GM19468 (cell line): ENCODE results near the gene GLCCI1.
"Not testable (repeated sequence)": the region's sequence is repeated elsewhere in the genome, so short reads cannot be mapped to it uniquely, and the experiment has no call there.

Experiments used
- ATAC-seq: cut with Tn5 transposase; IDR thresholded peaks from one replicate; pipeline ENCODE4 v1.9.1; 2021; ENCODE audit warnings: mild to moderate bottlenecking, moderate library complexity, moderate number of reproducible peaks; ENCODE audit not compliant: unreplicated experiment; ENCODE audit errors: extremely low read depth

GLCCI1 gene

DNA sequence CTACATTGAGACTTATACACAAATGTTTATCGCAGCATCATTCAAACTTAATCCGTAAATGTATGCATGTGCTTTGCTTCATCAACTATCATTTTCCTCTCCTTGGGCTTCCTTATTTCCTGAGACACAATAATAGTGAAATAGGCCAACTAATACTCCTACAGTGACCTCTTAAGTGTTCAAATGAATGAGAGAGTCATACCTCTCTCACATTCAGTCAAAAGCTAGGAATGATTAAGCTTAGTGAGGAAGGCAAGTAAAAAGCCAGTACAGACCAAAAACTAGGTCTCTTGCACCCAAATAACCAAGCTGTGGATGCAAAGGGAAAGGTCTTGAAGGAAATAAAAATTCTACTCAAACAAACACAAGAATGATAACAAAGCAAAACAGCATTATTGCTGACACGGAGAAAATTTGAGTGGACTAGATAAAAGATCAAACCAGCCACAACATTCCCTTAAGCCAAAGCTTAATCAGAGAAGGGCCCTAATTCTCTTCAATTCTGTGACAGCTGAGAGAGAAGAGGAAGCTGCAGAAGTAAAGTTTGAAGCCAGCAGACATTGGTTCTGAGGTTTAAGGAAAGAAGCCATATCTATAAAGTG lies 72.3 kb downstream of the GLCCI1 start:
- no peak for ATAC-seq

DNA sequence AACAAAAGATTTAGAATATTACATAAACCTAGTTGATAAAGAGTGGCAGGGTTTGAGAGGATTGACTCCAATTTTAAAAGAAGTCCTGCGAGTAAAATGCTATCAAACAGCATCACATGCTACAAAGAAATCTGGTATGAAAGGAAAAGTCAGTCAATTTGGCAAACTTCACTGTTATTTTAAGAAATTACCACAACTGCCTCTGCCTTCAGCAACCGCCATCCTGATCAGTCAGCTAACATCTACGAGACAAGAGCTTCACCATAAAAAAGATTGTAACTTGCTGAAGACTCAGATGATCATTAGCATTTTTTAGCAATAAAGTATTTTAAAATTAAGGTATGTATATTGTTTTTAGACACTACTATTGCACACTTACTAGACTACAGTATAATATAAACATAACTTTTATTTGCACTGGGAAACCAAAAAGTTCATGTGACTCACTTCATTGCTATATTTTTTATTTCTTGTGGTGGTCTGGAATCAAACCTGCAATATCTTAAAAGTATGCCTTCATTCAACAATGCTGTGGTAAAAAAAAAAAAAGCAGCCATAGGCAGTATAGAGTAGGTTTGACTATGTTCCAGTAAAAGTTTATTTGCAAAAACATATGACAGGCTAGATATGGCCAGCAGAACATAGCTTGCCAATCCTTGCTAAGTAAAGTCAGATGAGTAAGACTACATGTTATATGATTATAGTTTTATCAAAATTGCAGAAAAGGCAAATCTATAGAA lies 74.4 kb downstream of the GLCCI1 start:
- ATAC-seq = no peak

- ATAC-seq = no peak
Observed at GRCh38 chr7:8044761-8045430, 76.3 kb downstream of the GLCCI1 start.

DNA sequence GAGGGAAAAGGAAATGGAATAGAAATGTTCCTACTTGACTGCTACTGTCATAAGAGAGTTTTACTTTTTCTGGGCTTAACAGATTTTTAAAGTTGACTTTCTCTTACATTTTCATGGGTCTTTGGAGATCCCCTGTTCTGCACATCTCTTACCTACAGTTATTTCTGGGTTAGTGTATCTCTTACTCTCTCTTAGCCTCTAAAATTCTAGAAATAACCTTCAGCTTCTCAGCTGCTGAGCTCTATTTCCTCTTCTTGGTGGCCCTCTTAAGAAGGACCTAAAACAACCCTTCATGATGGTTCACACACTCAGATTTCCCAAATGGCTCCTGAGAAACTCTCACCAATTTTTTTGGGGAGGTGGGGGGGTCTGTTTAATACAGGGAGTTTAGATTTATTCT lies 79.5 kb downstream of the GLCCI1 start:
- not testable (repeated sequence) for ATAC-seq

DNA sequence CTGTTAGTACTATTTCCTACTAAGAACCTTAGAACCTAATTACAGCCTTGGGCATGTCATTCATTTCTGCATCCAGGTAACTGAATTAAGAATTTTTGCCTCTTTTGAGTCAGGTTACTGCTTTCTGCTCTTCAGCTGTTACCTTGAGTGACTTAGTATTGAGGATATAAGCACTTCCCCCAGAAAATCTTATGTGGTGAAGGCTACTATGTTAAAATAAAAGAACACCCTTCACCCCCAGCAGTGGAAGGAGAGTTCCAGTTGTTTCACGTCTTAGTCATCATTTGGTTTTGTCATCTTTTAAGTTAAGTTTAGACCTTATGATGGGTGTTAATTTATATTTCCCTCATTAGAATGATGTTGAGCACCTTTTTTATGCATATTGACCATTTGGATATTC lies 82.8 kb downstream of the GLCCI1 start:
- no peak for ATAC-seq

DNA sequence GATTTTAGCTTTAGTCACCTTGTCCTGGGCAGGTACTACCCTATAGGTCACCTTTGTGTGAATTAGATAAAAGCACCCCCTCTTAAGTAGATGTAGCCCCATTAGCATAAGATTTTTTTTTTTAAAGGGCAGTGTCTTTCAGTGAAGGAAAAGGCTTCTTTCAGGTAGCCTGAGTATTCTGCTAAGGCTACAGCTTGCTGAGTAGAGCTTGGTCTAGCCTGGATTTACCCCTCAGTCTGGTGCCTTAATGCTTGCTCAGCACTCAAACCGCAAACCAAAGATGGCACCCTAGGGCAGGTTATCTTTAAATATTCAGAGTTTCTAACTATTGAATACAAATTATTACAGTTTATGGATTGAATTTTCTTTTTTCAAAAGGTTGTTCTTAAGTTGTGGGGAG lies 83.4 kb downstream of the GLCCI1 start:
- ATAC-seq = no peak

GRCh38 chr7:8052824-8053223 lies 84.2 kb downstream of the GLCCI1 start:
- ATAC-seq = no peak

DNA sequence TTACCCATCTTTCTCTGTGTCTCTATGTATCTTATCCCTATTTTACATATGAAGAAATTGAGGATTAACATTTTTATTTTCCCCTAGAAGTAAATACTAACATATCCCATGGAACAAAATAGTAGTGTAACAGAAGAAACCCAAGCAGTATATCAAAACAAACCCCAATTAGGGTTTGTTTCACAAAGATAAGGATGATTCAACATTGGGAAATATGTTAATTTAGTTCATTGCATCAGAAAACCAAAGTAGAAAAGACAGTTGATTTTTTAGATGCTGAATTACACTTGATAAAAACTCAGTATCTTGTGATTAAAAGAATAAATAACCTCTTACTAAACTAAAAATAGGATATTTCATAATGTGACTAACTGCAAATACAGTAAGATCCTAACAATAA lies 87.8 kb downstream of the GLCCI1 start:
- ATAC-seq = no peak

DNA sequence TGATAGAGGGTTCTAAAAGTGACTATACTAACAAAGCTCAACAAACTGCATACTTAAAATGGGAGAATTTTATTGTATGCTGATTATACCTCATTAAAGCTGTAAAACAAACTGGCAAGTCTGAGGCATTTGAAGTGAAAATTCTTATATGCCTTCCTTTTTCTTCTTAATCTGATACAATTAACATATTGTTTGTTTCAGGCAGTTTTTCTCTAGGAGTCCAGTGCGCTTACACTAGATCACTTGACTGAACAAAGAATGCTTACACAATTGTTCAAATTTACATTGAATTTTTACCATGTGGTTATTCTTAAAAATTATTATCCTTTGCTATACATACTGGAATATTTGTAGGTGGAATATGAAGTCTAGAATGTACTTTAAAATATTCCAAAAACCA lies 89.0 kb downstream of the GLCCI1 start:
- ATAC-seq = no peak

DNA sequence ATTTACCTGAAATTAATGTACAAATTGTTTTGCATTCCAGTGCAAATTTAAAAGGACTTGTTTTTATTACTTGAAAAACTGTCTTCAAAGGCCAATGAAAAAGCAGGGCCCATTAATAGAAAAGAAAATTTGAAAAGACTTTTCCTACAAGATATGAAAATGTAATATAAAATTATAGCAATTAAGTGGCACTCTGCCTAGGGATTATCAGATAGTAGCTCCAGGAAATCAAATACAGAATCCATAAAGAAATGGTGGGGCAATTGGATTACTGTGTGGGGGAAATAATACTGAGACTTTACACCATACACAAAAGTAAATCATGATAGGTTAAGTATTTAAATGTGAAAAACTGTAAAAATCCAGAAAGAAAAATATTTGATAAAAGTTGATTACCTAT lies 89.7 kb downstream of the GLCCI1 start:
- ATAC-seq = no peak

DNA sequence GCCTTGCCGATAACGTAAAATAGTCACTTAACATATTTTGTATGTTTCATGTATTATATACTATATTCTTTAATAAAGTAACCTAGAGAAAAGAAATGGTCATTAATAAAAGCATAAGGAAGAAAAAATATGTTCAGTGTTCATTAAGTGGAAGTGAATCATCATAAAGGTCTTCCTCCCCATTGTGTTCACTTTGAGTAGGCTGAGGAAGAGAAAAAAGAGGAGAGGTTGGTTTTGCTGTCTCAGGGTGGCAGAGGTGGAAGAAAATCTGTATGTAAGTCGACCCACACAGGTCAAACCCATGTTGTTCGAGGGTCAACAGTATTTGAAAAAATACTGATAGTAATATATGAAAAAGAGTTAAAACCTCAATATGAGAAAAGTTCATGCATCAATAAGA lies 90.3 kb downstream of the GLCCI1 start:
- ATAC-seq = no peak

- no peak for ATAC-seq
Observed at GRCh38 chr7:8060241-8060640, 91.6 kb downstream of the GLCCI1 start.

DNA sequence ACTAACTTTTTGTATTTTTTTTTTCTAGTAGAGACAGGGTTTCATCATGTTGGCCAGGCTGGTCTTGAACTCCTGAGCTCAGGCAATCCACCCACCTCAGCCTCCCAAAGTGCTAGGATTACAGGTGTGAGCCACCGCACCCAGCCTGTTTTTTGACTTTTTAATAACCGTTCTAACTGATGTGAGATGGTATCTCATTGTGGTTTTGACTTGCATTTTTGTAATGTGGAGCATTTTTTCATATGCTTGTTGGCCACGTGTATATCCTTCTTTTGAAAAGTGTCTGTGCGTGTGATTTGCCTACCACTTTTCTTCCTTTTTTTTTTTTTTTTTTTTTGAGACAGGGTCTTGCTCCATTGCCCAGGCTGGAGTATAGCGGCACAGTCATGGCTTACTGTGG lies 94.7 kb downstream of the GLCCI1 start:
- ATAC-seq = not testable (repeated sequence)

DNA sequence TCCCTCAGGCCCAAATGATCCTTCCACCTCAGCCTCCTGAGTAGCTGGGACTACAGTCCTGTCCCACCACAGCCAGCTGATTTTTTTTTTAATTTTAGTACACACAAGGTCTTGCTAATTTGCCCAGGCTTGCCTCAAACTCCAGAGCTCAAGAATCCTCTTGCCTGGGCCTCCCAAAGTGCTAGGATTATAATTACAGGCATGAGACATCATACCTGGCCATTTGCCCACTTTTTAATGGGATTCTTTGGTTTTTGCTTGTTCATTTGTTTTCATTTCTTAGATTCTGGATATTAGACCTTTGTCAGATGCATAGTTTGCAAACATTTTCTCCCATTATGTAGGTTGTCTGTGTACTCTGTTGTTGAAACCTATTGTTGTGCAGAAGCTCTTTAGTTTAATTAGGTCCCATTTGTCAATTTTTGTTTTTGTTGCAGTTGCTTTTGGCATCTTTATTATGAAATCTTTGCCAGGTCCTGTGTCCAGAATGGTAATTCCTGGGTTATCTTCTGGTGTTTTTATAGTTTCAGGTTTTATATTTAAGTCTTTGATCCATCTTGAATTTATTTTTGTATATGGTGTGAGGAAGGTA lies 95.2 kb downstream of the GLCCI1 start:
- ATAC-seq = no peak

GRCh38 chr7:8064828-8065227 lies 96.2 kb downstream of the GLCCI1 start:
- ATAC-seq = no peak

DNA sequence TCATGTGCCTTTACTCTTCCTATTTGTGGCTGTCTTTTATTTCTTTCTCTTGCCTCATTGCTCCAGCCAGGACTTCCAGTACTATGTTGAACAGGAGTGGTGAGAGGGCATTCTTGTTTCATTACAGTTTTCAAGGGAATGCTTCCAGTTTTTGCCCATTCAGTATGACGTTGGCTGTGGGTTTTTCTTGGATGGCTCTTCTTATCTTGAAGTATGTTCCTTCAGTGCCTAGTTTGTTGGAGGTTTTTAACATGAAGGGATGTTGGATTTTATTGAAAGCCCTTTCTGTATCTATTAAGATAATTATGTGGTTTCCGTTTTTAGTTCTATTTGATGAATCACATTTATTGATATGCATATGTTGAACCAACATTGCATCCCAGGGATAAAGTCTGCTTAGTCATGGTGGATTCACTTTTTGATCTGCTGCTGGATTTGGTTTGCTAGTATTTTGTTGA lies 96.8 kb downstream of the GLCCI1 start:
- no peak for ATAC-seq

- ATAC-seq = no peak
Observed at GRCh38 chr7:8068892-8069686, 100.5 kb downstream of the GLCCI1 start.

DNA sequence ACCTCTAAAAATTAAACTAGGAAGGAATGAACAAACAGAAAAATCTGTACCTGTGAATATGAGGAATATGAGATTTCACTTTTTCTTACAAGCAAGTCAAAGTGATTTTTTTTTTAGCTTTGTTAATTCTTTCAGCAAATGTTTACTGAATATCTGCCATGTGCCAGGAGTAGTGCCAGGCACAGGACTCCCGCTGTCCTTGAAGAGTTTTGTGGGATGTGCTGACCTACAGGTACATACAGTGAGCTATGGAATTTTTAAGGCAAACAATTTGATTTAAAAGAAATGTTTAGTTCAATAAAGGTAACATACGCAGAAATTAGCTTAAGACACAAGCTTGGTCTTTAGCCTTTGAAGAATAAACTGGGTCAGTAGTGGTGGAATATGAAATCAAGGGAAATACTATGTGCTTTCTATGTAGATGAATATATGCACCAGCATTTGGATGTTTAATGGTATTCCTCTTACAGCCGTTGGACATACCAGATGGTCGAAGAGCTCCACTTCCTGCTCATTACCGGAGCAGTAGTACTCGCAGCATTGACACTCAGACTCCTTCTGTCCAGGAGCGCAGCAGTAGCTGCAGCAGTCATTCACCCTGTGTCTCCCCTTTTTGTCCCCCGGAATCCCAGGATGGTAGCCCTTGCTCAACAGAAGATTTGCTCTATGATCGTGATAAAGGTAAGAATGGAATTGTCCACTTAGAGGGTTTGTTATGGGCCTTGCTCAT lies 102.0 kb downstream of the GLCCI1 start:
- no peak for ATAC-seq

DNA sequence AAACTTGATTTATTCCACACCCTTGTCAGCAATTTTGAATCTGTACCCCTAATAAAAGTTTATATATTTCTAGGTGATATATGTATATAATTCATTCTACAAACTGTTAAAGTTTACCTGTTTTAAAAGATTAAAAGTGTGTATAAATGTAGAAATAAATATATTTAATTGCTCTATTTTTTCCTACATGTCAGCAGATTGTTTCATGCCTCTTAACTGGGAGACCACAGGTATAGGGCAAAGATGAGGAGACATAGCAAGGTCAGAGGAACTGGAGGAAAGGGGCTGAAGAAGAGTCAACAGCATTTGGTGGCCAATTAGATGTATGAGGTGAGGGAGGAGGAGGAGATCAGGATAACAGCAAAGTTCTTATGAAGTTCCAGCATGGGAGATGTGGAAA lies 109.8 kb downstream of the GLCCI1 start:
- no peak for ATAC-seq

GRCh38 chr7:8082762-8083161 lies 114.2 kb downstream of the GLCCI1 start:
- ATAC-seq = no peak
